Muscle of arm (tissue), 12 donors: Measurements from ENCODE around the gene CACTIN. TPM values are rescaled to one million over a fixed set of nuclear protein-coding genes. Genes with fewer than 3 reads are reported as not detected.
"Not testable (repeated sequence)": the region's sequence is repeated elsewhere in the genome, so short reads cannot be mapped to it uniquely, and the experiment has no call there.

ENCODE experiments used
- DNase-seq: peaks from one replicate; pipeline ENCODE4 v3.0.0-alpha.2; 2013
- polyA plus RNA-seq, 12 donors: library from polyadenylated mRNA; unstranded; fragments of 120-200 nt; gene quantifications; one replicate each; pipeline ENCODE4 v1.2.1, GENCODE V29; 2013; ENCODE audit not compliant: insufficient read length in 12 of 12

Gene CACTIN
- polyA plus RNA-seq, 12 donors, result 13.8 to 32.4 (median 16.3) TPM; not detected in 1

- DNase-seq, result no peak
These were observed 31.0 kb downstream of the CACTIN start for GRCh38 chr19:3595521-3596061.

GRCh38 chr19:3593156-3593555 lies 33.4 kb downstream of the CACTIN start:
- no peak for DNase-seq

- no peak for DNase-seq
These were observed 34.5 kb downstream of the CACTIN start for GRCh38 chr19:3591876-3592613.

- no peak for DNase-seq
These were observed 35.5 kb downstream of the CACTIN start for GRCh38 chr19:3590991-3591659.

GRCh38 chr19:3589949-3590348 lies 36.6 kb downstream of the CACTIN start:
- DNase-seq, result no peak

GRCh38 chr19:3589439-3589838 lies 37.2 kb downstream of the CACTIN start:
- DNase-seq, result no peak

GRCh38 chr19:3586707-3587346 lies 39.8 kb downstream of the CACTIN start:
- DNase-seq, result no peak

GRCh38 chr19:3586127-3586626 lies 40.4 kb downstream of the CACTIN start:
- DNase-seq, result no peak

GRCh38 chr19:3585301-3586126 lies 41.1 kb downstream of the CACTIN start, which contains the start of gene GIPC3:
Gene GIPC3 (plus strand): TSS chr19:3585478. CDS start chr19:3585598, 120 bp downstream.
- DNase-seq, result no peak

- not testable (repeated sequence) for DNase-seq
These were observed 42.4 kb downstream of the CACTIN start for GRCh38 chr19:3584036-3584802.

- not testable (repeated sequence) for DNase-seq
These were observed 44.8 kb downstream of the CACTIN start for GRCh38 chr19:3581792-3582191.

- DNase-seq, result peak; percentile 31
These were observed 46.2 kb downstream of the CACTIN start for GRCh38 chr19:3580156-3580934.

GRCh38 chr19:3578390-3578789 lies 48.2 kb downstream of the CACTIN start:
- DNase-seq, result no peak

GRCh38 chr19:3577723-3578344 lies 48.8 kb downstream of the CACTIN start:
- no peak for DNase-seq

- peak; percentile 60 for DNase-seq
These were observed 49.7 kb downstream of the CACTIN start for GRCh38 chr19:3576696-3577443.

- no peak for DNase-seq
These were observed 50.5 kb downstream of the CACTIN start for GRCh38 chr19:3575949-3576673.

- DNase-seq, result no peak
These were observed 51.3 kb downstream of the CACTIN start for GRCh38 chr19:3575260-3575741.
